OCI-LY1 (cell line): ENCODE measurements around the gene SKAP1.

Source experiments
- H2AFZ ChIP-seq: fragments of 200-600 bp; sonication (generic), shearing (Covaris generic); 2 replicates; pipeline ENCODE4 v1.6.0; 2014; ENCODE audit warnings: antibody characterized with exemption, mild to moderate bottlenecking, low read length
- H3F3A ChIP-seq: fragments of 200-600 bp; sonication (generic), shearing (Covaris generic); 2 replicates; pipeline ENCODE4 v1.6.0; 2014; ENCODE audit warnings: mild to moderate bottlenecking, antibody characterized with exemption, low read length, moderate library complexity; ENCODE audit not compliant: insufficient read depth
- H3K27ac ChIP-seq: fragments of 200-600 bp; sonication (generic); 2 replicates; pipeline ENCODE4 v1.5.1; 2014; ENCODE audit warnings: low read length, mixed run types, mild to moderate bottlenecking, low read depth; ENCODE audit not compliant: poor library complexity, severe bottlenecking
- H3K27me3 ChIP-seq: fragments of 200-600 bp; sonication (generic); 2 replicates; pipeline ENCODE4 v1.6.0; 2014; ENCODE audit warnings: antibody characterized with exemption, mild to moderate bottlenecking, low read length, moderate library complexity; ENCODE audit not compliant: insufficient read depth
- H3K36me3 ChIP-seq: fragments of 200-600 bp; sonication (generic); 2 replicates; pipeline ENCODE4 v1.6.1; 2014; ENCODE audit warnings: mild to moderate bottlenecking, antibody characterized with exemption, low read length, moderate library complexity, mixed read lengths; ENCODE audit not compliant: insufficient read depth
- H3K4me1 ChIP-seq: fragments of 200-600 bp; sonication (generic); 2 replicates; pipeline ENCODE4 v1.5.1; 2014; ENCODE audit warnings: mild to moderate bottlenecking, low read length, moderate library complexity; ENCODE audit not compliant: insufficient read depth, severe bottlenecking
- H3K4me2 ChIP-seq: fragments of 200-600 bp; sonication (generic), shearing (Covaris generic); 2 replicates; pipeline ENCODE4 v1.6.1; 2014; ENCODE audit warnings: low read length
- H3K4me3 ChIP-seq: fragments of 200-600 bp; sonication (generic); 2 replicates; pipeline ENCODE4 v1.5.1; 2014; ENCODE audit warnings: low read length, low read depth, mild to moderate bottlenecking, mixed read lengths; ENCODE audit not compliant: poor library complexity, severe bottlenecking
- H3K79me2 ChIP-seq: fragments of 200-600 bp; shearing (Covaris generic); 2 replicates; pipeline ENCODE4 v1.6.1; 2016; ENCODE audit warnings: mixed run types, low read length, mixed read lengths; ENCODE audit not compliant: insufficient read depth
- H3K9ac ChIP-seq: fragments of 200-600 bp; sonication (generic), shearing (Covaris generic); 2 replicates; pipeline ENCODE4 v1.6.1; 2014; ENCODE audit warnings: mild to moderate bottlenecking, low read length, mixed read lengths
- H3K9me2 ChIP-seq: fragments of 200-600 bp; sonication (generic), shearing (Covaris generic); 2 replicates; pipeline ENCODE4 v1.6.1; 2014; ENCODE audit warnings: low read depth, mild to moderate bottlenecking, low read length, mixed read lengths
- H3K9me3 ChIP-seq: fragments of 200-600 bp; shearing (Covaris generic); 2 replicates; pipeline ENCODE4 v1.6.1; 2014; ENCODE audit warnings: low read length, mixed read lengths
- H4K20me1 ChIP-seq: fragments of 200-600 bp; sonication (generic), shearing (Covaris generic); 2 replicates; pipeline ENCODE4 v1.6.0; 2016; ENCODE audit warnings: mild to moderate bottlenecking, low read length; ENCODE audit not compliant: insufficient read depth
- CTCF ChIP-seq: fragments of 200-600 bp; sonication (generic), shearing (Covaris generic); IDR thresholded peaks from 2 replicates; pipeline ENCODE4 v1.5.1; 2017; ENCODE audit warnings: mild to moderate bottlenecking, antibody characterized with exemption, low read length, moderate library complexity, mixed read lengths
- EZH2 ChIP-seq: fragments of 200-600 bp; sonication (generic), shearing (Covaris generic); IDR thresholded peaks from 2 replicates; pipeline ENCODE4 v1.8.0; 2017; ENCODE audit warnings: borderline replicate concordance, mixed run types, mild to moderate bottlenecking, antibody characterized with exemption, low read length, moderate library complexity, mixed read lengths

The SKAP1 gene

GRCh38 chr17:48336986-48337385 lies 93.0 kb downstream of the SKAP1 start:
- TF ChIP-seq EZH2 (no peak), CTCF (no peak)
- Histone ChIP-seq H2AFZ (no peak overlapping the region), H3K36me3 (no peaks in the 10 kb centered on the region), H3F3A (no peaks in the 10 kb centered on the region), H3K27me3 (no peaks in the 10 kb centered on the region), H3K9me3 (no peaks in the 10 kb centered on the region), H3K27ac (no peak overlapping the region), H4K20me1 (no peaks in the 10 kb centered on the region), H3K9me2 (no peaks in the 10 kb centered on the region), H3K79me2 (no peaks in the 10 kb centered on the region), H3K4me3 (no peak overlapping the region), H3K4me2 (no peak overlapping the region), H3K9ac (no peak overlapping the region), H3K4me1 (no peaks in the 10 kb centered on the region)

DNA sequence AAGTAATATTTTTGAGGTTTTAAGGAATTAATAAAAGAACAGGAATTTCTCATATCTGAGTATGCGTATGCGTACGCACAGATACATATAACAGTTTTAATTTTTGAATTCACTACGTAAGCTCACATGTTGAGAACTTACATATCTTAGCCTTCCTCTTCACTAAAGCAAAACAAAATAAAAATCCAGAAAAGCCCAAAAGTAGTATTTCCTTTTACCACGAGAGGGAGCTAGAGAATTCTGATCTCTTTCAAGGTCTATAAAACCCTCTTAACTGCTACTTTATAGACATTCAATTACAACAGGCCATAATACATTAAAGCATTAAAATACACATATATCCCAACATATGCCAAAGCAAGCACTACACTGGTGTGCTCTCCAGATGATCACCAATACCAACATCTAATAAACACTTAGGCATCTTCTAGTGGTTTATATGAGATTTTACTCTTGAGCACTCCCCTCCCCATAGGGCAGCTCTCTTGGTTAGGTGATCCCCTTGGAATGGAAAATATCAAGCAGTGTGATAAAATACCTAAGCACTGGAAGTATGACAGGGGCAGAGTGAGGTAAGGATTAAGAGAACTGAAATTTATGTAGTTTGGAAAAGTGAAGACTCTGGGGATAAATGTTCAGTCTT lies 94.0 kb downstream of the SKAP1 start:
- Histone ChIP-seq H3K9ac (no peak overlapping the region), H3K9me2 (no peaks in the 10 kb centered on the region), H3K27me3 (no peaks in the 10 kb centered on the region), H3K4me1 (no peaks in the 10 kb centered on the region), H3K9me3 (no peaks in the 10 kb centered on the region), H3F3A (no peaks in the 10 kb centered on the region), H4K20me1 (no peaks in the 10 kb centered on the region), H3K36me3 (no peaks in the 10 kb centered on the region), H3K27ac (no peak overlapping the region), H3K4me2 (no peak overlapping the region), H3K4me3 (no peak overlapping the region), H2AFZ (no peak overlapping the region), H3K79me2 (no peaks in the 10 kb centered on the region)
- TF ChIP-seq CTCF (peak; percentile 72), EZH2 (no peak)

DNA sequence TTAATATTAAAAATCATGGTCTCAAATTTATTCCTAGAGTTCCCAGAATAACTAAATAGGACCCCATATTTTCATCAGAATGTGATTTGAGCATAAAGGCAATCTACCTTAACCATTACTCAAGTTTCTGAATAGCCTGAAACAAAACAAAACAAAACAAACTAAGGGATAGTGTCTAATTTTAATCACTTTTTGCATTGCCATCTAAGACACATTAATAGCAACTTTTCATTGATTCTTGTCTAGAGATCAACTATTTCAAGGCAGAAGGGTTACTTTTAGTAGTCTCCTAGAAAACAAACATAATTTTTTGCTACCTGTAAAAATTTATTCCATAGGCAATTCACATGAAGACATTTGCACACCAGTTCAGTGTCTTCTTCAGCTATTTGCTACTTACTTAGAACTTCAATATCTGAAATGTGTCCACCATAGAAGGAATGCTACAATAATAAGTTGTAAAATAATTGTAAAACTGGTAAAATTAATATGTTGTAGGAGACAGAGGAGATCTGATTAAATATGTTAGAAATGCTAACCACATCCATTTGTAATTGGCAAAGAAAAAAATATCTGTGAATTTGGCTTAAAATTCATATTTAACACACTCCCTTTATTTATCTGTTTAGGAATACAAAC lies 94.7 kb downstream of the SKAP1 start:
- H3K9ac ChIP-seq, result no peak overlapping the region
- H3K79me2 ChIP-seq, result no peaks in the 10 kb centered on the region
- no peak overlapping the region for H2AFZ ChIP-seq
- no peak overlapping the region for H3K4me3 ChIP-seq
- H3F3A ChIP-seq, result no peaks in the 10 kb centered on the region
- TF ChIP-seq EZH2, result no peak
- no peak for TF ChIP-seq CTCF
- H3K9me2 ChIP-seq, result no peaks in the 10 kb centered on the region
- H3K27me3 ChIP-seq, result no peaks in the 10 kb centered on the region
- H3K36me3 ChIP-seq, result no peaks in the 10 kb centered on the region
- no peak overlapping the region for H3K4me2 ChIP-seq
- no peaks in the 10 kb centered on the region for H3K4me1 ChIP-seq
- H3K27ac ChIP-seq, result no peak overlapping the region
- H3K9me3 ChIP-seq, result no peaks in the 10 kb centered on the region
- no peaks in the 10 kb centered on the region for H4K20me1 ChIP-seq
